ENCODE measurements around the gene C1orf105. TPM values are rescaled to one million over a fixed set of nuclear protein-coding genes. Genes with fewer than 3 reads are reported as not detected.
A peak's percentile ranks its signal among the peaks of the same experiment; 100 is the strongest.

The C1orf105 gene
- total and polyA plus RNA-seq, 2 of the 13 experiments (the other 11 are each of a cell fraction or from before 2014, with no cell fraction given): 0.15 to 0.45 TPM

GRCh38 chr1:172449585-172450523, 29.4 kb downstream of the C1orf105 start (continued):
- TF ChIP-seq ZNF615 (CRISPR knock-in tag; IDR thresholded peaks at IDR 0.05; ENCODE audit: borderline replicate concordance): no peak
- TF ChIP-seq CENPT (CRISPR knock-in tag; IDR thresholded peaks at IDR 0.05; ENCODE audit: low read depth): 0 out of 2 replicates have a peak, but pooled peaks have one; percentile 16
- TF ChIP-seq ZNF562 (CRISPR knock-in tag; IDR thresholded peaks at IDR 0.05; ENCODE audit: borderline replicate concordance): no peak
- TF ChIP-seq ZNF318 (CRISPR knock-in tag; IDR thresholded peaks at IDR 0.05): no peak
- TF ChIP-seq KLF16 (CRISPR knock-in tag; IDR thresholded peaks at IDR 0.05): peak in 1 of 2 experiments; percentile 7; a peak in 1 of 4 replicates
- TF ChIP-seq ATF3 (CRISPR knock-in tag; IDR thresholded peaks at IDR 0.05): no peak
- no peak for TF ChIP-seq GMEB2 (CRISPR knock-in tag; IDR thresholded peaks at IDR 0.05; ENCODE audit: low read depth)
- no peak for TF ChIP-seq ZNF878 (CRISPR knock-in tag; IDR thresholded peaks at IDR 0.05)
- TF ChIP-seq SNAPC2 (CRISPR knock-in tag; IDR thresholded peaks at IDR 0.05): 0 out of 2 replicates have a peak, but pooled peaks have one; percentile 38
- TF ChIP-seq POLR2G (IDR thresholded peaks at IDR 0.05; ENCODE audit: low read depth, low read length): peak; percentile 52
- TF ChIP-seq STAT5B (CRISPR knock-in tag; IDR thresholded peaks at IDR 0.05): no peak
- no peak for TF ChIP-seq ZSCAN30 (CRISPR knock-in tag; IDR thresholded peaks at IDR 0.05)
- peak; percentile 94 for TF ChIP-seq RAD21 (CRISPR knock-in tag; IDR thresholded peaks at IDR 0.05)
- TF ChIP-seq TEAD2 (CRISPR knock-in tag; IDR thresholded peaks at IDR 0.05): no peak
- no peak for TF ChIP-seq CREB1 (IDR thresholded peaks at IDR 0.05)
- TF ChIP-seq CREB1 (CRISPR knock-in tag; IDR thresholded peaks at IDR 0.05): 0 out of 2 replicates have a peak, but pooled peaks have one; percentile 43
- no peak; the same call in 1 of the 2 replicates for TF ChIP-seq NKX3-1 (CRISPR knock-in tag; IDR thresholded peaks at IDR 0.05)

All from HepG2 (cell line).